ENCODE results near the gene CLCN6. TPM values are rescaled to one million over a fixed set of nuclear protein-coding genes. Genes with fewer than 3 reads are reported as not detected.
A peak's percentile ranks its signal among the peaks of the same experiment; 100 is the strongest.

CLCN6 gene
- total and polyA plus RNA-seq, 4 experiments from 2014 or later, result 1.4 to 20.9 (median 11.7) TPM

DNA sequence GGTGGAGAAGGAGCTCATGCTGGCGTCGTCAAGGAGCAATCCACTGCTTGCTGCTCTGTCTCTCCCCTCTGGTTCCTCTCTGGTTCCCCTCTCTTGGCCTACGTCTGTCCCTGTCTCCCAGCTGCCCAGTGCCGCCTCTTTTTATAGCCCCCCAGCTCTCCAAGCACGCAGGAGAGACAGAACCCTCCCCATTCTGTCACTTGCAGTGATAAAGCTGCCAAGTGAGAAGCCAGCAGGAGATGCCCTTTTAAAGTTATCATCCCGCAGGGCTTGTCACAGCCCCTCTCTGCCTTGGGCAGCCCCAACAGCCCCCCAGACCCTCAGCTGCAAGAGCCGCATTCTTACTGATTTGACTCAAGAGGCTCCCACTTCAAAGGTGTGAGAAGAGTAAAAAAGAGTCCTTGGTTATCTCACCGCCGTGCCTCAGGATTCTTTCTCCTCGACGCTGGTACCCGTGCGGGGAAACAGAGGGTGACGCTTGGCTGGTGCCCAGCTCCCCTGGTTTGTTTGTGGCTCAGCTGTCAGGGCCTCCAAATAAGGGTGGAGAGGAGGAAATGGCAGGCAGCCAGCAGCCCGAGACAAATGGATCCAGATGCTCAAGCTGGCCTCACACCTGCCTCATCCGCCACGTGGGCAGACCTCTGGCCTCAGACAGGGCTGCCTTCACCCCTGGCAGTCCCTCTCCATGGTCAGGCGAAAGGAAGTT lies 41.8 kb downstream of the CLCN6 start, which contains the start of gene NPPA:
TSS of gene NPPA (minus strand) at position 117 of the 706 bp plus-strand sequence. CDS start at position 18, 99 bp downstream.
- H3K36me3 Mint-ChIP-seq, result peaks cover 12 to 13% of the 10 kb centered on the region in 2 donors
- POLR2A ChIA-PET (ENCODE audit: partially characterized antibody), result interaction anchor here (1.4 to 1.6 kb wide), 2 partner anchors 9 to 60 kb away, joined by 3 to 6 read pairs; no protein-coding TSS in a partner anchor
- CTCF ChIA-PET (ENCODE audit: partially characterized antibody), result interaction anchor here (1.4 kb wide), 1 partner anchor 15 kb away, joined by 6 read pairs; no protein-coding TSS in a partner anchor

DNA sequence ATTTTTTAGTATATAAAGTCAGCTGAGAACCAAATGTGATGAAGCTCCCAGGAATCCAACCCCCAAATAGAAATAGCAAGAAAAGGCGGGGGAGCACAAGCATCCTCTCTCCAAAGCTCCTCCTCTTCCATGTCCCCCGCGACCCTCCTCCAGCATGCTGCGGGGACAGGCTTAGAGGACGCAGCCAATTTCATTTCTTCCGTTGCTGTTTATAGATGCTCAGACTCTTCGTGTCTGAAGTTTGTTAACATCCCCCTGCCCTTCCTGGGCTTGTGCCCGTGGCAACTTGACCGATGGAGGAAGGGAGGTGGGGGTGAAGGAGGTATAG lies 42.3 kb downstream of the CLCN6 start:
- POLR2A ChIA-PET (ENCODE audit: partially characterized antibody), result interaction anchor here (1.4 to 1.6 kb wide), 2 partner anchors 10 to 60 kb away, joined by 3 to 6 read pairs; no protein-coding TSS in a partner anchor
- peak overlapping the region in 1 of 7 donors; percentile 36 for H3K27ac Mint-ChIP-seq
- no peaks in the 10 kb centered on the region for H3K4me1 ChIP-seq (ENCODE audit: insufficient read depth, low read length)

More for the DNA sequence above, 41.8 kb downstream of the CLCN6 start, which contains the start of gene NPPA:
- no peak for DNase-seq
- no peak within 1 kb of the TSS for H3K4me3 Mint-ChIP-seq
- Histone ChIP-seq H3K27ac (ENCODE audit: low read depth, low read length) (no peak within 1 kb of the TSS), H3K27me3 (ENCODE audit: insufficient read depth, low read length) (no peaks in the 10 kb centered on the region), H3K4me1 (ENCODE audit: insufficient read depth, low read length) (no peaks in the 10 kb centered on the region), H3K4me3 (ENCODE audit: low read length in 2 of 2) (no peak within 1 kb of the TSS), H3K36me3 (ENCODE audit: insufficient read depth, low read length) (no peaks in the 10 kb centered on the region), H3K9me3 (ENCODE audit: control insufficient read depth in 1 of 2, low read length in 2 of 2) (no peaks in the 10 kb centered on the region)
- H3K27ac Mint-ChIP-seq, result peak within 1 kb of the TSS in 1 of 7 donors; percentile 36
- H3K27me3 Mint-ChIP-seq, result peaks cover 1 to 9% of the 10 kb centered on the region in 2 donors
- H3K9me3 Mint-ChIP-seq, result no peaks in the 10 kb centered on the region
- intact Hi-C loops (cut with micrococcal nuclease), result no loop called here
- peaks cover 0 to 7% (median 1%) of the 10 kb centered on the region in 4 donors for H3K4me1 Mint-ChIP-seq

DNA sequence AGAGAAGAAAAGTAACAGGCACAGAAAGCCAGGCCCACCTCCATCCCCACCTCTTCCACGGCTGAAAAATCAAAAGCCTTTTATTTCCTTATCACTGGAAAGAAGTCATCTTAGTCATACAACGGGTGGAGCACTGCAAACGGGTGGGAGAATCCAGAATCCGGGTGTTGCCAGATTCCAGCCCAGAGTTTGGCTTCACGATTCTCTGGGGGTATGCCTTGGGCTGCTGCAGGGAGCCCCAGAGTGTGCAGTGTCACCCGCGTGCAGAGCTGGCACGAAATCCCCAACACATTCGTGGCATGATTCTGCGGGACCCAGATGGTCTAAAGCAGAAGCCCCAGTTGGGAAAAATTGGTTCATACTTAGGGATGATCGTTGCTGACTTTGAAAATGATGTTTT lies 44.2 kb downstream of the CLCN6 start:
- Mint-ChIP-seq H3K9me3 (peaks cover 0 to 1% (median 0%) of the 10 kb centered on the region in 8 donors), H3K36me3 (peaks cover 3 to 4% of the 10 kb centered on the region in 2 donors), H3K4me1 (peaks cover 0 to 5% (median 1%) of the 10 kb centered on the region in 4 donors), H3K4me3 (no peak overlapping the region), H3K27ac (no peak overlapping the region), H3K27me3 (peaks cover 5 to 22% of the 10 kb centered on the region in 2 donors)
- Histone ChIP-seq H3K4me3 (ENCODE audit: low read length in 2 of 2) (no peak overlapping the region), H3K36me3 (ENCODE audit: insufficient read depth, low read length) (no peaks in the 10 kb centered on the region), H3K27me3 (ENCODE audit: insufficient read depth, low read length) (no peaks in the 10 kb centered on the region), H3K4me1 (ENCODE audit: insufficient read depth, low read length) (no peaks in the 10 kb centered on the region), H3K27ac (ENCODE audit: low read depth, low read length) (no peak overlapping the region), H3K9me3 (ENCODE audit: control insufficient read depth in 1 of 2, low read length in 2 of 2) (no peaks in the 10 kb centered on the region)
- DNase-seq, result no peak
- CTCF ChIA-PET (ENCODE audit: partially characterized antibody), result no interaction called here
- POLR2A ChIA-PET (ENCODE audit: partially characterized antibody), result no interaction called here
- intact Hi-C loops (cut with micrococcal nuclease), result no loop called here

More for the DNA sequence above, 42.3 kb downstream of the CLCN6 start:
- Histone ChIP-seq H3K4me3 (ENCODE audit: low read length in 2 of 2) (no peak overlapping the region), H3K27me3 (ENCODE audit: insufficient read depth, low read length) (no peaks in the 10 kb centered on the region), H3K9me3 (ENCODE audit: control insufficient read depth in 1 of 2, low read length in 2 of 2) (no peaks in the 10 kb centered on the region), H3K27ac (ENCODE audit: low read depth, low read length) (no peak overlapping the region), H3K36me3 (ENCODE audit: insufficient read depth, low read length) (no peaks in the 10 kb centered on the region)
- intact Hi-C loops (cut with micrococcal nuclease), result no loop called here
- Mint-ChIP-seq H3K9me3 (no peaks in the 10 kb centered on the region), H3K36me3 (peaks cover 12% of the 10 kb centered on the region in 2 donors), H3K4me3 (no peak overlapping the region), H3K4me1 (peaks cover 0 to 7% (median 1%) of the 10 kb centered on the region in 4 donors), H3K27me3 (peaks cover 5 to 13% of the 10 kb centered on the region in 2 donors)
- CTCF ChIA-PET (ENCODE audit: partially characterized antibody), result interaction anchor here (1.4 kb wide), 1 partner anchor 15 kb away, joined by 6 read pairs; no protein-coding TSS in a partner anchor
- DNase-seq, result no peak

DNA sequence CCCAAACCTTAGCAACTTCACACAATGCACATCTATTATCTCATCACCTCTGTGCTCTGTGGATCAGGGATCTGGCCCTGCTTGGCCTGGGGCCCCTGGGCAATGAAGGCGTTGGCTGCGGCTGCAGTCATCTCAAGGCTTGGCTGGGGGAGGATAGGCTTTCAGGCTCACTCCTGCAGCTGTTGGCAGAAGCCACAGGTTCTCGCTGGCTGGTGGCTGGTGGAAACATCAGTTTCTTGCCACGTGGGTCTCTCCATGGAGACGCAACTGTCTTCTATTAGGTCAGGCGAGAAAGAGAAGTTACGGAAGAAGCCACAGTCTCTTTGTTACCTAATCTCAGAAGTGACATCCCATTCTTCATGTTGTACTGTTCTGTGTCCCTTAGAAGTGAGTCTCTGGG lies 45.2 kb downstream of the CLCN6 start:
- no peaks in the 10 kb centered on the region for H3K9me3 ChIP-seq (ENCODE audit: control insufficient read depth in 1 of 2, low read length in 2 of 2)
- H3K4me1 Mint-ChIP-seq, result no peaks in the 10 kb centered on the region
- no peak overlapping the region for H3K27ac Mint-ChIP-seq
- H3K4me1 ChIP-seq (ENCODE audit: insufficient read depth, low read length), result no peaks in the 10 kb centered on the region
- H3K36me3 ChIP-seq (ENCODE audit: insufficient read depth, low read length), result no peaks in the 10 kb centered on the region
- no peaks in the 10 kb centered on the region for H3K27me3 ChIP-seq (ENCODE audit: insufficient read depth, low read length)
- H3K36me3 Mint-ChIP-seq, result no peaks in the 10 kb centered on the region
- no peak overlapping the region for H3K4me3 Mint-ChIP-seq
- no peak for DNase-seq
- no peak overlapping the region for H3K4me3 ChIP-seq (ENCODE audit: low read length in 2 of 2)
- intact Hi-C loops (cut with micrococcal nuclease), result no loop called here
- no peak overlapping the region for H3K27ac ChIP-seq (ENCODE audit: low read depth, low read length)
- ChIA-PET POLR2A (ENCODE audit: partially characterized antibody) (no interaction called here), CTCF (ENCODE audit: partially characterized antibody) (no interaction called here)
- H3K9me3 Mint-ChIP-seq, result peaks cover 0 to 1% (median 0%) of the 10 kb centered on the region in 8 donors
- peaks cover 8 to 22% of the 10 kb centered on the region in 2 donors for H3K27me3 Mint-ChIP-seq

DNA sequence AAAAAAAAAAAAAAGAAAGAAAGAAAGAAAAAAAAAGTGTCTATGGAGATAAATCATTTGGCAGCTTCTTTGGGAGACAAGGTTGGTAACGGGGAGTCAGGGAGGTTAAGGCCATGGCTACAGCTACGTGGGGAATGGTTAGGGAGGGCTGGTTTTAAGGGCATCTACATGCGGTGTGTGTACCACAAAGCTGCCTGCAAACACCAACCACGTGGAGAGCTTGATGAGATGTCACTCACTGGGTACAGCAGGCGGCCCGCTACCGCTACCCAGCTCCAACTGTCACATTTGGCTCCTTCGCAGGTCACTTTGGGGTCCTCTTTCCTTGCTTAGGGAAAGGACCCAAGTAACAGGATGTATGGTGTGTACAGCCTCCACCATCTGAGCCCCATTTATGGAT lies 48.5 kb downstream of the CLCN6 start:
- Mint-ChIP-seq H3K9me3 (peaks cover 0 to 1% (median 0%) of the 10 kb centered on the region in 8 donors), H3K27me3 (peaks cover 27 to 29% of the 10 kb centered on the region in 2 donors), H3K36me3 (no peaks in the 10 kb centered on the region), H3K27ac (no peak overlapping the region), H3K4me1 (peaks cover 0 to 5% (median 2%) of the 10 kb centered on the region in 4 donors), H3K4me3 (no peak overlapping the region)
- H3K4me1 ChIP-seq (ENCODE audit: insufficient read depth, low read length), result no peaks in the 10 kb centered on the region
- peaks cover 2% of the 10 kb centered on the region for H3K27me3 ChIP-seq (ENCODE audit: insufficient read depth, low read length)
- intact Hi-C loops (cut with micrococcal nuclease), result no loop called here
- ChIA-PET CTCF (ENCODE audit: partially characterized antibody) (no interaction called here), POLR2A (ENCODE audit: partially characterized antibody) (no interaction called here)
- no peaks in the 10 kb centered on the region for H3K9me3 ChIP-seq (ENCODE audit: control insufficient read depth in 1 of 2, low read length in 2 of 2)
- H3K36me3 ChIP-seq (ENCODE audit: insufficient read depth, low read length), result no peaks in the 10 kb centered on the region
- no peak for DNase-seq
- H3K27ac ChIP-seq (ENCODE audit: low read depth, low read length), result no peak overlapping the region
- no peak overlapping the region for H3K4me3 ChIP-seq (ENCODE audit: low read length in 2 of 2)

DNA sequence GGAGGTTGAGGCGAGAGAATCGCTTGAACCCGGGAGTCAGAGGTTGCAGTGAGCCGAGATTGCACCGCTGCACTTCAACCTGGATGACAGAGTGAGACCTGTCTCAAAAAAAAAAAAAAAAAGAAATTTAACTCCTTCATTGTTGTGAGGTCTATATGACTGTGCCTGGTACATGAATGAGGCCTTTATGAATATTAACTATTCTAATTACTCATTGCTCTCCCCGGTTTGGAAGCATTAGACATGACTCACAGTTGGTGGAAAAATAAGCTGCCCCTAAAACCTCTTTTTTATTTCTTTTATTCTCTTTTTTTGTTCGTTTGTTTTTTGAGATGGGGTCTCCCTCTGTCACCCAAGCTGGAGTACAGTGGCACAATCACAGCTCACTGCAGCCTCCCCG lies 49.4 kb downstream of the CLCN6 start:
- peaks cover 8% of the 10 kb centered on the region for H3K27me3 ChIP-seq (ENCODE audit: insufficient read depth, low read length)
- ChIA-PET CTCF (ENCODE audit: partially characterized antibody) (interaction anchor here (1.1 kb wide), 1 partner anchor 37 kb away, joined by 5 read pairs; no protein-coding TSS in a partner anchor), POLR2A (ENCODE audit: partially characterized antibody) (no interaction called here)
- no peak overlapping the region for H3K4me3 Mint-ChIP-seq
- no peaks in the 10 kb centered on the region for H3K9me3 ChIP-seq (ENCODE audit: control insufficient read depth in 1 of 2, low read length in 2 of 2)
- H3K36me3 Mint-ChIP-seq, result no peaks in the 10 kb centered on the region
- H3K4me3 ChIP-seq (ENCODE audit: low read length in 2 of 2), result no peak overlapping the region
- no peak overlapping the region for H3K27ac ChIP-seq (ENCODE audit: low read depth, low read length)
- intact Hi-C loops (cut with micrococcal nuclease), result no loop called here
- H3K27ac Mint-ChIP-seq, result no peak overlapping the region
- H3K27me3 Mint-ChIP-seq, result peaks cover 34 to 38% of the 10 kb centered on the region in 2 donors
- no peaks in the 10 kb centered on the region for H3K4me1 ChIP-seq (ENCODE audit: insufficient read depth, low read length)
- H3K9me3 Mint-ChIP-seq, result peaks cover 0 to 4% (median 0%) of the 10 kb centered on the region in 8 donors
- no peaks in the 10 kb centered on the region for H3K36me3 ChIP-seq (ENCODE audit: insufficient read depth, low read length)
- DNase-seq, result no peak
- peaks cover 0 to 5% (median 2%) of the 10 kb centered on the region in 4 donors for H3K4me1 Mint-ChIP-seq

DNA sequence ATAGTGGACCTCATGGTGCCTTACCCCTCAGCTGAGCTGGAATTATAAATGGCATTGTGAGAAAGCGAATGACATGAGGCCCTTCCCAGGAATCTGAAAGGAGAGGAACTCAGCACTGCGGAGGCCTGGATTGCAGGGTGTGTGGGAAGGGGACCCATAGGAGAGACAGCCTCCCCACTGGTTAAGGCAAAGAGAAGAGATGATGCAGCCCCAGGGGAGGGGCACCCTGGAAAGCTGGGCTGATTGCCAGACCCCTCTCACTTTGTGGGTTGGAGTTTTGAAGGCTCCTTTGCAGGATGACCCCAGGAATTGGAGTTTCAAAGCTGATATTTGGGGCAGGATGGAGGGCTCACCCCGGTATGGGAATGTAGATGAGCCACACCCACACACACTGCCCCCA lies 50.7 kb downstream of the CLCN6 start:
- POLR2A ChIA-PET (ENCODE audit: partially characterized antibody), result no interaction called here
- Mint-ChIP-seq H3K27me3 (peaks cover 43% of the 10 kb centered on the region in 2 donors), H3K27ac (no peak overlapping the region), H3K4me1 (peaks cover 0 to 5% (median 2%) of the 10 kb centered on the region in 4 donors), H3K36me3 (no peaks in the 10 kb centered on the region), H3K4me3 (no peak overlapping the region), H3K9me3 (peaks cover 0 to 9% (median 2%) of the 10 kb centered on the region in 8 donors)
- Histone ChIP-seq H3K36me3 (ENCODE audit: insufficient read depth, low read length) (no peaks in the 10 kb centered on the region), H3K27me3 (ENCODE audit: insufficient read depth, low read length) (peaks cover 17% of the 10 kb centered on the region), H3K9me3 (ENCODE audit: control insufficient read depth in 1 of 2, low read length in 2 of 2) (no peaks in the 10 kb centered on the region), H3K27ac (ENCODE audit: low read depth, low read length) (no peak overlapping the region), H3K4me1 (ENCODE audit: insufficient read depth, low read length) (no peaks in the 10 kb centered on the region), H3K4me3 (ENCODE audit: low read length in 2 of 2) (no peak overlapping the region)
- DNase-seq, result no peak
- intact Hi-C loops (cut with micrococcal nuclease), result no loop called here
- CTCF ChIA-PET (ENCODE audit: partially characterized antibody), result interaction anchor here (1.1 kb wide), 1 partner anchor 36 kb away, joined by 5 read pairs; no protein-coding TSS in a partner anchor

Data from CD4-positive, alpha-beta memory T cell (primary cell).